H1 (cell line): ENCODE measurements around the gene CBFA2T2. TPM values are rescaled to one million over a fixed set of nuclear protein-coding genes. Genes with fewer than 3 reads are reported as not detected.

Source experiments
- CTCF ChIA-PET: fragments of 300-600 bp; sonication (Branson Sonifier 250); formaldehyde crosslinking; loops from one replicate; lab custom pipeline; 2021; ENCODE audit not compliant: partially characterized antibody; lab: Charles Lee
- POLR2A ChIA-PET: fragments of 300-600 bp; sonication (Branson Sonifier 250); formaldehyde crosslinking; loops from one replicate; lab custom pipeline; 2021; ENCODE audit warnings: inconsistent platforms; ENCODE audit not compliant: partially characterized antibody; lab: Charles Lee
- DNase-seq, 2 experiments: peaks; one replicate each; pipeline versions ENCODE4 v3.0.0 to v3.0.0-alpha.2; 2010 to 2022; ENCODE audit warnings: low spot score in 2 of 2, low read depth in 1 of 2, mixed read lengths in 1 of 2
- FAIRE-seq: peaks from 2 replicates; lab custom pipeline; 2011; peaks lifted over from hg19 to GRCh38; lab: Jason Lieb, UNC
- H2AFZ ChIP-seq: 2 replicates; pipeline ENCODE4 v1.8.1; 2012; ENCODE audit warnings: low read length, inconsistent platforms
- H2AK5ac ChIP-seq: 2 replicates; pipeline ENCODE4 v1.6.1; 2013; ENCODE audit warnings: low read depth, low read length
- H2BK120ac ChIP-seq: replicated peaks from 2 replicates; pipeline ENCODE3; 2013; ENCODE audit warnings: low read depth, low read length, inconsistent platforms
- H2BK12ac ChIP-seq: 2 replicates; pipeline ENCODE4 v1.6.1; 2013; ENCODE audit warnings: low read depth, low read length
- H2BK15ac ChIP-seq: 2 replicates; pipeline ENCODE4 v1.6.1; 2013; ENCODE audit warnings: low read length
- H2BK20ac ChIP-seq: 2 replicates; pipeline ENCODE4 v1.6.1; 2013; ENCODE audit warnings: low read length
- H2BK5ac ChIP-seq: 2 replicates; pipeline ENCODE4 v1.6.1; 2013; ENCODE audit warnings: low read depth, low read length
- H3K14ac ChIP-seq: 2 replicates; pipeline ENCODE4 v1.6.1; 2013; ENCODE audit warnings: inconsistent platforms; ENCODE audit not compliant: insufficient read length
- H3K18ac ChIP-seq: 2 replicates; pipeline ENCODE4 v1.6.1; 2013; ENCODE audit warnings: low read length; ENCODE audit errors: extremely low read depth
- H3K23ac ChIP-seq: 2 replicates; pipeline ENCODE4 v1.6.1; 2013; ENCODE audit warnings: inconsistent platforms; ENCODE audit not compliant: insufficient read length
- H3K23me2 ChIP-seq: 2 replicates; pipeline ENCODE4 v1.6.1; 2013; ENCODE audit warnings: low read depth, low read length
- H3K27ac ChIP-seq: 2 replicates; pipeline ENCODE4 v1.6.1; 2011; ENCODE audit warnings: low read depth, low read length, inconsistent platforms
- H3K27me3 ChIP-seq, 4 experiments: replicated peaks in 1 of 4; 1 replicate in 1 of 4; 2 replicates in 3 of 4; pipeline versions ENCODE4 v1.6.1 to v1.8.1; 2011 to 2013; ENCODE audit warnings: low read length in 3 of 4, mild to moderate bottlenecking in 3 of 4, inconsistent platforms in 2 of 4, mixed read lengths in 2 of 4, moderate library complexity in 1 of 4; ENCODE audit not compliant: control insufficient read depth in 3 of 4, insufficient read depth in 3 of 4; ENCODE audit errors: extremely low read depth in 1 of 4
- H3K36me3 ChIP-seq, 4 experiments: 2 replicates each; pipeline versions ENCODE4 v1.6.1 to v1.8.1; 2011 to 2013; ENCODE audit warnings: mild to moderate bottlenecking in 4 of 4, low read length in 3 of 4, moderate library complexity in 2 of 4, control low read depth in 1 of 4, inconsistent platforms in 1 of 4; ENCODE audit not compliant: insufficient read depth in 4 of 4, control insufficient read depth in 2 of 4
- H3K4ac ChIP-seq: replicated peaks from 2 replicates; pipeline ENCODE3; 2013; ENCODE audit warnings: low read length, low read depth, mixed read lengths, inconsistent platforms; ENCODE audit not compliant: insufficient read length
- H3K4me1 ChIP-seq, 4 experiments: replicated peaks in 1 of 4; 1 replicate in 1 of 4; 2 replicates in 3 of 4; pipeline versions ENCODE4 v1.6.1 to v1.8.1; 2011 to 2013; ENCODE audit warnings: low read length in 3 of 4, inconsistent platforms in 2 of 4, mixed read lengths in 1 of 4; ENCODE audit not compliant: insufficient read depth in 4 of 4, control insufficient read depth in 3 of 4
- H3K4me2 ChIP-seq, 2 experiments: 2 replicates each; pipeline versions ENCODE4 v1.6.1 to v1.8.1; 2011 to 2013; ENCODE audit warnings: low read depth in 2 of 2, low read length in 2 of 2, control low read depth in 1 of 2, inconsistent platforms in 1 of 2, mild to moderate bottlenecking in 1 of 2; ENCODE audit not compliant: insufficient read depth in 1 of 2
- H3K4me3 ChIP-seq, 4 experiments: fragments of 200-600, 300-600 bp in 1 of 4; sonication (generic), shearing (Covaris generic), sonication (Bioruptor Twin) in 1 of 4; 2 replicates each; pipeline versions ENCODE4 v1.5.1 to v1.8.1; 2011 to 2016; ENCODE audit warnings: low read length in 4 of 4, low read depth in 3 of 4, control low read depth in 2 of 4, inconsistent platforms in 2 of 4, mild to moderate bottlenecking in 2 of 4, mixed read lengths in 1 of 4, moderate library complexity in 1 of 4; ENCODE audit not compliant: insufficient read depth in 2 of 4; ENCODE audit errors: extremely low read depth in 1 of 4
- H3K56ac ChIP-seq: replicated peaks from 2 replicates; pipeline ENCODE3; 2013; ENCODE audit warnings: low read depth, mild to moderate bottlenecking, mixed read lengths, low read length, inconsistent platforms; ENCODE audit not compliant: insufficient read length
- H3K79me1 ChIP-seq: 2 replicates; pipeline ENCODE4 v1.6.1; 2013; ENCODE audit warnings: low read depth, low read length, control low read depth
- H3K79me2 ChIP-seq, 2 experiments: 2 replicates each; pipeline versions ENCODE4 v1.6.1 to v1.8.1; 2012 to 2013; ENCODE audit warnings: low read length in 2 of 2, mild to moderate bottlenecking in 2 of 2, inconsistent platforms in 1 of 2; ENCODE audit not compliant: insufficient read depth in 2 of 2, control insufficient read depth in 1 of 2
- H3K9ac ChIP-seq, 4 experiments: replicated peaks in 1 of 4; 1 replicate in 1 of 4; 2 replicates in 3 of 4; pipeline versions ENCODE4 v1.6.1 to v1.8.1; 2011 to 2013; ENCODE audit warnings: low read depth in 3 of 4, low read length in 3 of 4, control low read depth in 2 of 4, mild to moderate bottlenecking in 2 of 4, moderate library complexity in 2 of 4, inconsistent platforms in 1 of 4; ENCODE audit errors: extremely low read depth in 1 of 4
- H3K9me3 ChIP-seq, 2 experiments: 2 replicates each; pipeline versions ENCODE4 v1.6.1 to v1.8.1; 2012 to 2013; ENCODE audit warnings: mild to moderate bottlenecking in 2 of 2, moderate library complexity in 2 of 2, control low read depth in 1 of 2, inconsistent platforms in 1 of 2, low read depth in 1 of 2, low read length in 1 of 2, mixed read lengths in 1 of 2; ENCODE audit not compliant: insufficient read depth in 2 of 2
- H4K20me1 ChIP-seq, 2 experiments: replicated peaks in 1 of 2; 2 replicates each; pipeline versions ENCODE3 to v1.8.1; 2011 to 2013; ENCODE audit warnings: inconsistent platforms in 2 of 2, low read length in 2 of 2, mild to moderate bottlenecking in 1 of 2; ENCODE audit not compliant: insufficient read depth in 2 of 2, control insufficient read depth in 1 of 2
- H4K5ac ChIP-seq: 2 replicates; pipeline ENCODE4 v1.6.1; 2013; ENCODE audit warnings: low read length, low read depth, mixed read lengths, inconsistent platforms; ENCODE audit not compliant: insufficient read length
- H4K8ac ChIP-seq: 2 replicates; pipeline ENCODE4 v1.8.0; 2013; ENCODE audit warnings: mild to moderate bottlenecking, moderate library complexity, low read length, inconsistent platforms; ENCODE audit not compliant: insufficient read depth; ENCODE audit errors: extremely low read depth
- H4K91ac ChIP-seq: replicated peaks from 2 replicates; pipeline ENCODE3; 2013; ENCODE audit warnings: low read length, mixed read lengths, inconsistent platforms; ENCODE audit not compliant: insufficient read length
- GABPA ChIP-seq: IDR thresholded peaks from 2 replicates; pipeline ENCODE4 v1.6.1; 2011; ENCODE audit warnings: mild to moderate bottlenecking, low read length, moderate library complexity, borderline replicate concordance; ENCODE audit not compliant: insufficient read depth
- NANOG ChIP-seq: IDR thresholded peaks from 2 replicates; pipeline ENCODE4 v1.6.1; 2011; ENCODE audit warnings: low read length, low read depth, mild to moderate bottlenecking, inconsistent platforms; ENCODE audit not compliant: insufficient read depth, poor library complexity, severe bottlenecking
- NRF1 ChIP-seq: IDR thresholded peaks from 2 replicates; pipeline ENCODE4 v1.6.1; 2011; ENCODE audit warnings: mild to moderate bottlenecking, low read depth, low read length, improper control_type of control experiment
- SIN3A ChIP-seq, 2 experiments: IDR thresholded peaks in 1 of 2; conservative IDR thresholded peaks in 1 of 2; 2 replicates each; pipeline ENCODE4 v1.6.1; 2011 to 2012; ENCODE audit warnings: low read length in 2 of 2, improper control_type of control experiment in 1 of 2, low read depth in 1 of 2, mild to moderate bottlenecking in 1 of 2
- SIRT6 ChIP-seq: IDR thresholded peaks from one replicate; pipeline ENCODE4 v1.7.1; 2012; ENCODE audit warnings: low read length, inconsistent platforms
- SP1 ChIP-seq: IDR thresholded peaks from 2 replicates; pipeline ENCODE4 v1.6.1; 2011; ENCODE audit warnings: low read depth, low read length
- SP2 ChIP-seq: IDR thresholded peaks from 2 replicates; pipeline ENCODE4 v1.6.1; 2012; ENCODE audit warnings: mild to moderate bottlenecking, low read length, inconsistent platforms
- TBP ChIP-seq: IDR thresholded peaks from 2 replicates; pipeline ENCODE4 v1.6.1; 2011; ENCODE audit warnings: low read depth, low read length, improper control_type of control experiment
- WGBS, 2 experiments: shearing (Covaris generic) in 1 of 2; methylation state at CpG; one replicate each; pipeline versions ENCODE4 v1.1.6 to v1.1.7; 2013 to 2015; ENCODE audit warnings: low lambda C conversion rate in 2 of 2, mixed read lengths in 2 of 2, inconsistent platforms in 1 of 2, low coverage in 1 of 2, missing lambda C conversion rate in 1 of 2; ENCODE audit not compliant: insufficient replicate concordance in 2 of 2, insufficient coverage in 1 of 2, insufficient read length in 1 of 2; ENCODE audit errors: extremely low coverage in 1 of 2, missing lambda C conversion rate in 1 of 2; 5-methylcytosine and 5-hydroxymethylcytosine counted together
- polyA plus RNA-seq, 7 experiments: library from polyadenylated mRNA; depleted of rRNA in 3 of 7; stranded (reverse) in 5 of 7; unstranded in 2 of 7; fragments of >200 nt in 5 of 7; fragments of 200-250 nt in 2 of 7; gene quantifications; 1 replicate in 5 of 7; 2 replicates in 1 of 7; 4 replicates in 1 of 7; pipeline versions ENCODE4 v1.2.1 to v1.2.3, GENCODE V29; 2011 to 2013; ENCODE audit warnings: missing spikeins in 2 of 7, mixed read lengths in 2 of 7
- total RNA-seq: library from RNA; stranded (reverse); fragmentation: NEBNext Ultra II Directional; extraction: Animal tissue kit (Norgen Biotek cat#: 25700); gene quantifications from 2 replicates; pipeline ENCODE4 v1.2.1, GENCODE V29; 2021
- TF ChIP-seq, protein P1 (sequence below), 3 experiments: IDR thresholded peaks; 1 replicate in 2 of 3; 2 replicates in 1 of 3; pipeline versions ENCODE4 v1.5.1 to v1.6.1; 2011; ENCODE audit warnings: low read length in 3 of 3, mild to moderate bottlenecking in 3 of 3, inconsistent platforms in 2 of 3, low read depth in 1 of 3, moderate library complexity in 1 of 3; ENCODE audit not compliant: insufficient read depth in 1 of 3; ENCODE audit errors: control extremely low read depth in 1 of 3

The CBFA2T2 gene
- total and polyA plus RNA-seq, 2 of the 8 experiments (the other 6 are each of a cell fraction or from before 2014, with no cell fraction given): 11.6 to 12.9 TPM

DNA sequence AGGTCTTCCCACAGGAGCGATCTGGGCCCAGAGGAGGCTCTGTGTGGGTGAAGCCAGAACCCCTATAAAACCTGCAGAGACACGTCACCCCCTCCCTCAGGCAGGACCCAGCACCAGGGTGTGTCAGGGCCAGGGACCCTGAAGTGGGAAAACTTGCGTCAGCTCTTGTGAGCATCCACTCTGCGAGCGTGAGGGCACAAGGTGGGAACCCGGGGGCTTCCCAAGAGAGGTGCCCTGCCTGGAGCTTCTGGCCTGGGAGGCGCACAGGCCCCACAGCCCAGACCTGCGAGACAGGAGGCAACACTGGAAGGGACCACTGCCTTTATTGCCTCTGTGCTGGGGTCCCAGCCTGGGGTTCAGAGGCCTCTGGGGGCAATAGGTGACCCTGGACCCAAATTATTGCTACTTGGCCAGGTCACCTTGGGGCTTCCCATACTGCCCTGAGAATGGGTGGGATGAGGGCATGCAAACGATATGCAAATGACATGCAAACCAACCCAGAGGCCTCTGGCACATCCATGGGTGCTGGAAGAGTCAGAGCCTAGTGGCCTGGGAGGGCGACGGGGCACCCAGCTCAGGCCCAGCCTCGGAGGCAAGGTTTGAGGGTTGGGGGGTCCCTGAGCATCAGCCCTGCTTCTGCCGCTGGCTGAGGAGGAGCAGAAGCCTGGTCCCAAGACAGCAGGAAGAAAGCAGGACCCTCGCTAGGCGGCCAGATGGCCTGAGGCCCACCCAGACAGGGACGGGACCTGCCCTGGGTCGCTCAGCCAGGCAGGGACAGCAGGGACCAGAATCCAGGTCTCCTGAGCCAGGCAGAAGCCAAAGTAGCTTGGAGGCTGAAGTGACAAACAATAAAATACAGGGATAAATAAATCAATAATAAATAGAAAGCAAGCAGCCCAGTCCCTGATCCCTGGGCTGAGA, 167.1 kb downstream of the CBFA2T2 start:
- H4K91ac ChIP-seq: no peak overlapping the region
- CTCF ChIA-PET: interaction anchor here (1.6 to 5.0 kb wide), 2 partner anchors 11 to 241 kb away, joined by 3 to 31 read pairs; partner anchors contain the start of gene ACTL10
- no peaks in the 10 kb centered on the region for H3K79me1 ChIP-seq
- no peak overlapping the region for H2BK12ac ChIP-seq
- no peak overlapping the region for H2BK120ac ChIP-seq
- H2BK15ac ChIP-seq: no peak overlapping the region
- no peak overlapping the region for H3K27ac ChIP-seq
- no peak overlapping the region for H2AK5ac ChIP-seq
- no peak overlapping the region for H2BK5ac ChIP-seq
- H3K56ac ChIP-seq: no peak overlapping the region
- H3K4me3 ChIP-seq: no peak overlapping the region
- no peak for DNase-seq
- no peak overlapping the region for H3K23ac ChIP-seq
- H3K36me3 ChIP-seq: peaks cover 0 to 11% (median 0%) of the 10 kb centered on the region in 4 experiments; a peak in 2 of 8 replicates
- peaks cover 0 to 11% (median 1%) of the 10 kb centered on the region in 4 experiments; a peak in 4 of 7 replicates for H3K4me1 ChIP-seq
- no peak overlapping the region; the same call in 1 of the 2 replicates for H4K8ac ChIP-seq
- no peak overlapping the region for H3K18ac ChIP-seq
- peaks cover 0 to 8% of the 10 kb centered on the region in 2 experiments for H4K20me1 ChIP-seq
- POLR2A ChIA-PET: interaction anchor here (4.7 kb wide), 1 partner anchor 9 kb away, joined by 63 read pairs; the partner anchor contains the start of gene ACTL10
- no peak overlapping the region for H3K14ac ChIP-seq
- no peak overlapping the region for H3K4me2 ChIP-seq
- no peak overlapping the region for H4K5ac ChIP-seq
- no peaks in the 10 kb centered on the region for H3K27me3 ChIP-seq
- no peak overlapping the region for H2BK20ac ChIP-seq
- FAIRE-seq: no peak
- H3K9ac ChIP-seq: no peak overlapping the region
- no peaks in the 10 kb centered on the region for H3K79me2 ChIP-seq
- no peaks in the 10 kb centered on the region for H3K9me3 ChIP-seq
- H3K23me2 ChIP-seq: no peaks in the 10 kb centered on the region
- H2AFZ ChIP-seq: no peak overlapping the region
- 94% methylated on average over 17 of the region's 17 CpGs; no CpG with 5 or more reads in 1 of the 2 experiments for WGBS, 2 experiments
- H3K4ac ChIP-seq: no peak overlapping the region
- TF ChIP-seq SP2 (no peak), SIN3A (conservative IDR thresholded peaks at IDR 0.05 in 1 of 2, IDR thresholded peaks at IDR 0.05 in 1 of 2; ENCODE audit: low read depth in 1 of 2, low read length in 2 of 2) (no peak), NANOG (no peak), SIRT6 (no peak), TBP (no peak), GABPA (no peak), SP1 (no peak), NRF1 (no peak)
- TF ChIP-seq, protein P1, sequence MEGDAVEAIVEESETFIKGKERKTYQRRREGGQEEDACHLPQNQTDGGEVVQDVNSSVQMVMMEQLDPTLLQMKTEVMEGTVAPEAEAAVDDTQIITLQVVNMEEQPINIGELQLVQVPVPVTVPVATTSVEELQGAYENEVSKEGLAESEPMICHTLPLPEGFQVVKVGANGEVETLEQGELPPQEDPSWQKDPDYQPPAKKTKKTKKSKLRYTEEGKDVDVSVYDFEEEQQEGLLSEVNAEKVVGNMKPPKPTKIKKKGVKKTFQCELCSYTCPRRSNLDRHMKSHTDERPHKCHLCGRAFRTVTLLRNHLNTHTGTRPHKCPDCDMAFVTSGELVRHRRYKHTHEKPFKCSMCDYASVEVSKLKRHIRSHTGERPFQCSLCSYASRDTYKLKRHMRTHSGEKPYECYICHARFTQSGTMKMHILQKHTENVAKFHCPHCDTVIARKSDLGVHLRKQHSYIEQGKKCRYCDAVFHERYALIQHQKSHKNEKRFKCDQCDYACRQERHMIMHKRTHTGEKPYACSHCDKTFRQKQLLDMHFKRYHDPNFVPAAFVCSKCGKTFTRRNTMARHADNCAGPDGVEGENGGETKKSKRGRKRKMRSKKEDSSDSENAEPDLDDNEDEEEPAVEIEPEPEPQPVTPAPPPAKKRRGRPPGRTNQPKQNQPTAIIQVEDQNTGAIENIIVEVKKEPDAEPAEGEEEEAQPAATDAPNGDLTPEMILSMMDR (IDR thresholded peaks at IDR 0.05; ENCODE audit: control extremely low read depth in 1 of 3, insufficient read depth in 1 of 3, low read depth in 1 of 3, low read length in 3 of 3): no peak
